Smooth muscle cell (in vitro differentiated cells): Measurements from ENCODE around the gene KCNJ9. TPM values are rescaled to one million over a fixed set of nuclear protein-coding genes. Genes with fewer than 3 reads are reported as not detected.
A peak's percentile ranks its signal among the peaks of the same experiment; 100 is the strongest.
"Not testable (repeated sequence)": the region's sequence is repeated elsewhere in the genome, so short reads cannot be mapped to it uniquely, and the experiment has no call there.

ENCODE experiments used
- DNase-seq: peaks from one replicate; lab custom pipeline; 2025; ENCODE audit not compliant: unreplicated experiment; lab: John Stamatoyannopoulos, UW
- H2AFZ ChIP-seq: fragments of 200-600 bp; sonication (generic); 2 replicates; pipeline ENCODE4 v1.6.0; 2016; ENCODE audit warnings: antibody characterized with exemption, low read depth, mild to moderate bottlenecking
- H3F3A ChIP-seq: fragments of 200-600 bp; sonication (generic); 2 replicates; pipeline ENCODE4 v1.6.0; 2017; ENCODE audit warnings: antibody characterized with exemption, low read depth
- H3K27ac ChIP-seq: fragments of 200-600 bp; sonication (generic); 2 replicates; pipeline ENCODE4 v1.5.1; 2016; ENCODE audit warnings: low read depth, mild to moderate bottlenecking
- H3K27me3 ChIP-seq: fragments of 200-600 bp; sonication (generic); 2 replicates; pipeline ENCODE4 v1.6.1; 2016; ENCODE audit warnings: low read depth, mild to moderate bottlenecking
- H3K36me3 ChIP-seq: fragments of 200-600 bp; sonication (generic); 2 replicates; pipeline ENCODE4 v1.5.1; 2016; ENCODE audit warnings: low read depth
- H3K4me1 ChIP-seq: fragments of 200-600 bp; sonication (generic); 2 replicates; pipeline ENCODE4 v1.5.1; 2016; ENCODE audit warnings: low read depth
- H3K4me2 ChIP-seq: fragments of 200-600 bp; sonication (generic); 2 replicates; pipeline ENCODE4 v1.6.0; 2016; ENCODE audit warnings: mild to moderate bottlenecking
- H3K4me3 ChIP-seq: fragments of 200-600 bp; sonication (generic); 2 replicates; pipeline ENCODE4 v1.5.1; 2016; ENCODE audit warnings: mild to moderate bottlenecking
- H3K79me2 ChIP-seq: fragments of 200-600 bp; sonication (generic); 2 replicates; pipeline ENCODE4 v1.6.0; 2016; ENCODE audit warnings: low read depth, mild to moderate bottlenecking
- H3K9ac ChIP-seq: fragments of 200-600 bp; sonication (generic); 2 replicates; pipeline ENCODE4 v1.6.0; 2016; ENCODE audit warnings: low read depth
- H3K9me3 ChIP-seq: fragments of 200-600 bp; sonication (generic); replicated peaks from 2 replicates; pipeline ENCODE4 v1.5.1; 2016; ENCODE audit warnings: low read depth
- H4K20me1 ChIP-seq: fragments of 200-600 bp; sonication (generic); 2 replicates; pipeline ENCODE4 v1.6.0; 2016; ENCODE audit warnings: low read depth
- WGBS: methylation state at CpG from one replicate; pipeline ENCODE4 v1.1.7; 2016; ENCODE audit warnings: low lambda C conversion rate; 5-methylcytosine and 5-hydroxymethylcytosine counted together
- polyA plus RNA-seq: library from polyadenylated mRNA; unstranded; fragments of >200 nt; fragmentation: Nextera tagmentation; extraction: Ambion mirVana; gene quantifications from 2 replicates; pipeline ENCODE4 v1.2.1, GENCODE V29; 2016
- total RNA-seq: library from RNA; depleted of rRNA; stranded (reverse); fragments of >200 nt; gene quantifications from 2 replicates; pipeline ENCODE4 v1.2.3, GENCODE V29; 2014
- TF ChIP-seq, protein P1 (sequence below): fragments of 200-600 bp; sonication (generic); IDR thresholded peaks from 2 replicates; pipeline ENCODE4 v1.5.1; 2017; ENCODE audit warnings: borderline replicate concordance, mild to moderate bottlenecking, antibody characterized with exemption; ENCODE audit not compliant: insufficient read depth, poor library complexity, severe bottlenecking

Gene KCNJ9
- total and polyA plus RNA-seq, 2 experiments from 2014 or later, result not detected

DNA sequence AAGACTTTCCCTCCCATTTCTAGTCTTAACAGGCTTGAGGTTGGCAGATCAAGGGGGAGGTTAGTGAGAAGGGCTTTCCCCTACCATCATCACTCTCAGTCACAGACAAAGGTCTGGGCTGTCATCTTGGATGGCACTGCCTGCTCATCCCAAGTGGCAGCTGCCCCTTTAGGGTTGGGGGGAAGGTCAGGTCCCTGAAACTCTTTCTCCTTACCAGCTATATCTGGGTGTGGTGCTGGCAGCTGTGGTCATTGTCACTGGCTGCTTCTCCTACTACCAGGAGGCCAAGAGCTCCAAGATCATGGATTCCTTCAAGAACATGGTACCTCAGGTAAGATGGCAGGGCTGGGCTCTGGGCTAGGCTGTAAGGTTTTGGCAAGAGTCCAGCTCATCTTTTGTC lies 42.4 kb downstream of the KCNJ9 start:
- H3K9me3 ChIP-seq, result no peaks in the 10 kb centered on the region
- H3K36me3 ChIP-seq, result no peaks in the 10 kb centered on the region
- H3K27ac ChIP-seq, result no peak overlapping the region
- TF ChIP-seq, protein P1, sequence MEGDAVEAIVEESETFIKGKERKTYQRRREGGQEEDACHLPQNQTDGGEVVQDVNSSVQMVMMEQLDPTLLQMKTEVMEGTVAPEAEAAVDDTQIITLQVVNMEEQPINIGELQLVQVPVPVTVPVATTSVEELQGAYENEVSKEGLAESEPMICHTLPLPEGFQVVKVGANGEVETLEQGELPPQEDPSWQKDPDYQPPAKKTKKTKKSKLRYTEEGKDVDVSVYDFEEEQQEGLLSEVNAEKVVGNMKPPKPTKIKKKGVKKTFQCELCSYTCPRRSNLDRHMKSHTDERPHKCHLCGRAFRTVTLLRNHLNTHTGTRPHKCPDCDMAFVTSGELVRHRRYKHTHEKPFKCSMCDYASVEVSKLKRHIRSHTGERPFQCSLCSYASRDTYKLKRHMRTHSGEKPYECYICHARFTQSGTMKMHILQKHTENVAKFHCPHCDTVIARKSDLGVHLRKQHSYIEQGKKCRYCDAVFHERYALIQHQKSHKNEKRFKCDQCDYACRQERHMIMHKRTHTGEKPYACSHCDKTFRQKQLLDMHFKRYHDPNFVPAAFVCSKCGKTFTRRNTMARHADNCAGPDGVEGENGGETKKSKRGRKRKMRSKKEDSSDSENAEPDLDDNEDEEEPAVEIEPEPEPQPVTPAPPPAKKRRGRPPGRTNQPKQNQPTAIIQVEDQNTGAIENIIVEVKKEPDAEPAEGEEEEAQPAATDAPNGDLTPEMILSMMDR, result no peak
- H3K4me2 ChIP-seq, result no peak overlapping the region
- no peak for DNase-seq
- no peaks in the 10 kb centered on the region for H3F3A ChIP-seq
- H3K27me3 ChIP-seq, result no peaks in the 10 kb centered on the region
- peaks cover under 1% of the 10 kb centered on the region for H3K4me1 ChIP-seq
- H3K79me2 ChIP-seq, result no peaks in the 10 kb centered on the region
- H2AFZ ChIP-seq, result no peak overlapping the region
- H4K20me1 ChIP-seq, result no peaks in the 10 kb centered on the region
- no peak overlapping the region for H3K9ac ChIP-seq
- no peak overlapping the region for H3K4me3 ChIP-seq

DNA sequence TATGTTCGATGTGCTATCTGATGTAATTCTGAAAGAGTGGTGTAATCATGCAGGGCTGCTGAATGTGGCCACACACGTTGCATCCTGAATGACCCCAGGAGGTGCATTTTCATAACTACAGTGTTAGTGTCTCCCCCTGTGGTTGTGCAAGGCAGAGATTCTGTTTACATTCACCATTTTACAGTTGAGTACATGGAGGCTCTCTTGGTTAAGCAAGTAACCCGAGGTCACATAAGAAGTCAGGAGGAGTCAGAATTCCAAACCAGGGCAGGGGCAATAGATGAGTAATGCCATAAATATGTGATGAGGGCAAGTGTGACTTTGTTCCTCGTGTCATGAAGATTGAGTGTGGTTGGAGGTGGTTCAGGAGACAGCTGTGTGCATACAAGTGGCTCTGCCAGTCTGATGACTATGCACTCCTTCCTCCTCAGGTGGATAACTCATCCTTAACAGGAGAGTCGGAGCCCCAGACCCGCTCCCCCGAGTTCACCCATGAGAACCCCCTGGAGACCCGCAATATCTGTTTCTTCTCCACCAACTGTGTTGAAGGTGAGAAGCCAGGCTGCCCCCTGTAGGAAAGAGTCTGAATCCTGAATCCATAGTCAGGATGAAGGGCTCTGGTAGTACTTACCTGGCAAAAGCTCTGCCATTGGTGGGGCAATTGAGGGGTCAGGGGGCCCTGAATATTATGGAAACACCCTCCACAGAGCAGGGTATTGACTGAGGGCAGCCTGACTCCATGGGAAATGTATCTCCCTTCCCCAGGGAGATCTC lies 43.6 kb downstream of the KCNJ9 start:
- H3F3A ChIP-seq, result no peaks in the 10 kb centered on the region
- H2AFZ ChIP-seq, result no peak overlapping the region
- WGBS, result 63% methylated on average over 8 of the region's 8 CpGs
- no peaks in the 10 kb centered on the region for H4K20me1 ChIP-seq
- no peaks in the 10 kb centered on the region for H3K4me1 ChIP-seq
- H3K79me2 ChIP-seq, result no peaks in the 10 kb centered on the region
- no peak overlapping the region for H3K27ac ChIP-seq
- H3K36me3 ChIP-seq, result no peaks in the 10 kb centered on the region
- H3K9ac ChIP-seq, result no peak overlapping the region
- no peak overlapping the region for H3K4me2 ChIP-seq
- no peak for DNase-seq
- TF ChIP-seq, protein P1, result no peak
- H3K27me3 ChIP-seq, result no peaks in the 10 kb centered on the region
- no peak overlapping the region for H3K4me3 ChIP-seq
- H3K9me3 ChIP-seq, result no peaks in the 10 kb centered on the region

DNA sequence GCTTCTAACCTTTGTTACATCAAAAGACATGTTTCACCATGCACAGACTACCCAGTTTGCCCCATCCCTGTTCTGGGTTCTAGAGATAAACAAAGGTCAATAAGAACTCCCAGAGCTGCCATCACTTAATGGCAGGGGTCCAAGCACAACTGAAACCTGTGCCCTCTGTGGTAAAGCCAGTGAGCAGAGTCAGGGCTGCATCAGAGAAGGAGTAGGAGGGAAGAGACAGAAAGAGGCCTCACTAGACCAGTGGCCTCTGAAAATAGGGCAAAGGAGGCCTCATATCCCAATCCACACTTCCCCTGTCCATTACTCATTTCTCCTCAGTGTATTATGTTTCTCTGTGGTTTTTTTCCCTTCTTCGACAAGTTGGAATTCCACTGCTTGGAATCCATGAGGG lies 44.4 kb downstream of the KCNJ9 start:
- Histone ChIP-seq H3K4me3 (no peak overlapping the region), H3K27me3 (no peaks in the 10 kb centered on the region), H3K4me1 (no peaks in the 10 kb centered on the region), H2AFZ (no peak overlapping the region), H4K20me1 (no peaks in the 10 kb centered on the region), H3F3A (no peaks in the 10 kb centered on the region), H3K27ac (peak overlapping the region; percentile 24), H3K4me2 (no peak overlapping the region), H3K9me3 (no peaks in the 10 kb centered on the region), H3K36me3 (no peaks in the 10 kb centered on the region), H3K79me2 (no peaks in the 10 kb centered on the region), H3K9ac (no peak overlapping the region)
- 35% methylated on average over 1 of the region's 1 CpG for WGBS
- DNase-seq, result no peak
- TF ChIP-seq, protein P1, result no peak

DNA sequence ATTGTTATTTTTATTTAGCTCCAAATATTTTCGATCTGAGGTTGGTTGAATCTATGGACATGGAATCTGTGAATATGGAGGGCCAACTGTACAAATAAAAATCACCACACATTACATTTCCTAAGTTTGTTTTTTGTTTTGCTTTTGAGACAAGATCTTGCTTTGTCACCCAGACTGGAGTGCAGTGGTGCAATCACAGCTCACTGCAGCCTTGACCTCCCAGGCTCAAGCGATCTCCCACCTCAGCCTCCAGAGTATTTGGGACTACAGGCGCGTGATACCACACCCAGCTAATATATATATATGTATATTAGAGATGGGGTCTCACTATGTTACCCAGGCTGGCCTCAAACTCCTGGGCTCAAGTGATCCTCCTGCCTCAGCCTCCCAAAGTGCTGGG lies 45.0 kb downstream of the KCNJ9 start:
- not testable (repeated sequence) for H3K79me2 ChIP-seq, H3K27me3 ChIP-seq, H3K36me3 ChIP-seq, DNase-seq, H3F3A ChIP-seq, H3K4me2 ChIP-seq, H3K4me3 ChIP-seq, H4K20me1 ChIP-seq, H3K4me1 ChIP-seq, H2AFZ ChIP-seq, H3K9me3 ChIP-seq, H3K9ac ChIP-seq, H3K27ac ChIP-seq
- WGBS, result 84% methylated on average over 4 of the region's 4 CpGs
